Right lobe of liver (tissue), 6 donors: ENCODE results near the gene NLRP1. TPM values are rescaled to one million over a fixed set of nuclear protein-coding genes. Genes with fewer than 3 reads are reported as not detected.

Source experiments
- ATAC-seq, 4 donors: fragments of 200-7000 bp; cut with Tn5 transposase; one replicate each; pipeline ENCODE4 v1.9.1; 2020; ENCODE audit warnings: mild to moderate bottlenecking in 4 of 4, moderate library complexity in 4 of 4
- DNase-seq, 3 donors: peaks; one replicate each; pipeline ENCODE4 v3.0.0-alpha.2; 2020
- H3K27ac ChIP-seq, 3 donors: fragments of 200-600 bp; one replicate each; pipeline ENCODE4 v1.8.0; 2022
- H3K27me3 ChIP-seq, 2 donors: fragments of 200-600 bp; one replicate each; pipeline ENCODE4 v1.8.0; 2022
- H3K36me3 ChIP-seq, 4 donors: fragments of 200-600 bp; sonication (generic) in 1 of 4; one replicate each; pipeline versions ENCODE4 v1.5.1 to v1.8.0; 2017 to 2022; ENCODE audit warnings: control low read depth in 1 of 4
- H3K4me1 ChIP-seq, 4 donors: fragments of 200-600 bp; sonication (generic) in 1 of 4; one replicate each; pipeline versions ENCODE4 v1.5.1 to v1.8.0; 2017 to 2022; ENCODE audit warnings: control low read depth in 1 of 4
- H3K4me3 ChIP-seq, 3 donors: fragments of 200-600 bp; one replicate each; pipeline ENCODE4 v1.8.0; 2022
- H3K9me3 ChIP-seq, 4 donors: fragments of 200-600 bp; sonication (generic) in 1 of 4; one replicate each; pipeline versions ENCODE4 v1.5.1 to v1.8.0; 2017 to 2022; ENCODE audit warnings: control low read depth in 1 of 4
- CTCF ChIP-seq, 4 donors: fragments of 200-600 bp in 3 of 4; fragments of 450-650 bp in 1 of 4; IDR thresholded peaks; one replicate each; pipeline versions ENCODE4 v1.5.1 to v1.8.0; 2016 to 2022; ENCODE audit warnings: antibody characterized with exemption in 4 of 4, mild to moderate bottlenecking in 2 of 4
- POLR2A ChIP-seq: fragments of 450-650 bp; IDR thresholded peaks from one replicate; pipeline ENCODE4 v1.6.1; 2017; ENCODE audit warnings: antibody characterized with exemption, mild to moderate bottlenecking
- WGBS: methylation state at CpG from one replicate; pipeline ENCODE4 v1.1.6; 2018; ENCODE audit warnings: low coverage, low lambda C conversion rate; ENCODE audit not compliant: insufficient coverage; ENCODE audit errors: missing lambda C conversion rate; 5-methylcytosine and 5-hydroxymethylcytosine counted together
- intact Hi-C, 2 donors: fragments of 100-400 bp; cut with DNase I; formaldehyde crosslinking; loops; one replicate each; pipeline versions ENCODE4 v1.11.2 to v1.14.1; 2022
- total RNA-seq, 6 experiments: library from RNA; depleted of rRNA in 2 of 6; stranded (reverse); fragments of >200 nt in 2 of 6; fragmentation: NEBNext Ultra II Directional in 3 of 6; extraction: Animal tissue kit (Norgen Biotek cat#: 25700) in 3 of 6; gene quantifications; one replicate each; pipeline versions ENCODE4 v1.1.0 to v1.2.4, GENCODE V29; 2016 to 2023
- donor health status: DM: no; HTN: yes; CAD: no.
- donor health status: DM: no; HTN: no; CAD: no.
- donor health status: DM: no; HTN: no; CAD: no.
- donor health status: DM: no; HTN: yes; CAD: no.
- donor health status: DM: no; HTN: yes; CAD: no.

NLRP1 gene
- total RNA-seq, 6 experiments from 2014 or later = 2.5 to 4.7 (median 3.3) TPM

- ATAC-seq = no peak
- H3K36me3 ChIP-seq = no peaks in the 10 kb centered on the region
- H3K27ac ChIP-seq = no peak overlapping the region
- TF ChIP-seq CTCF (IDR thresholded peaks at IDR 0.05) (no peak), POLR2A (no peak)
- intact Hi-C loops = no loop called here
- WGBS = no CpG with 5 or more reads among the region's 8 CpGs
- no peak for DNase-seq
- no peaks in the 10 kb centered on the region for H3K27me3 ChIP-seq
- no peak overlapping the region for H3K4me3 ChIP-seq
- no peaks in the 10 kb centered on the region for H3K4me1 ChIP-seq
- H3K9me3 ChIP-seq = no peaks in the 10 kb centered on the region
Measured at GRCh38 chr17:5539286-5539685, 45.0 kb downstream of the NLRP1 start.

GRCh38 chr17:5536866-5537650 is 47.3 kb downstream of the NLRP1 start:
- Histone ChIP-seq H3K36me3 (no peaks in the 10 kb centered on the region), H3K9me3 (no peaks in the 10 kb centered on the region), H3K27ac (no peak overlapping the region), H3K4me3 (no peak overlapping the region), H3K4me1 (no peaks in the 10 kb centered on the region), H3K27me3 (no peaks in the 10 kb centered on the region)
- TF ChIP-seq POLR2A (no peak), CTCF (IDR thresholded peaks at IDR 0.05) (no peak)
- DNase-seq (no peak), ATAC-seq (no peak)
- WGBS = 60% methylated on average over 4 of the region's 11 CpGs
- intact Hi-C loops = no loop called here

- H3K4me1 ChIP-seq = no peaks in the 10 kb centered on the region
- intact Hi-C loops = no loop called here
- ATAC-seq = no peak
- H3K36me3 ChIP-seq = no peaks in the 10 kb centered on the region
- no peak for DNase-seq
- H3K27ac ChIP-seq = no peak overlapping the region
- no peak overlapping the region for H3K4me3 ChIP-seq
- no peak for TF ChIP-seq POLR2A
- TF ChIP-seq CTCF (IDR thresholded peaks at IDR 0.05) = no peak
- no peaks in the 10 kb centered on the region for H3K27me3 ChIP-seq
- WGBS = 25% methylated on average over 1 of the region's 2 CpGs
- no peaks in the 10 kb centered on the region for H3K9me3 ChIP-seq
Measured at GRCh38 chr17:5535436-5535835, 48.9 kb downstream of the NLRP1 start.

- Histone ChIP-seq H3K27ac (no peak overlapping the region), H3K4me3 (no peak overlapping the region), H3K9me3 (no peaks in the 10 kb centered on the region), H3K4me1 (no peaks in the 10 kb centered on the region), H3K36me3 (no peaks in the 10 kb centered on the region), H3K27me3 (no peaks in the 10 kb centered on the region)
- intact Hi-C loops = no loop called here
- ATAC-seq (peak in 1 of 4 donors; percentile 7), DNase-seq (no peak)
- TF ChIP-seq POLR2A (no peak), CTCF (IDR thresholded peaks at IDR 0.05) (no peak)
- WGBS = no CpG with 5 or more reads among the region's 18 CpGs
Measured at GRCh38 chr17:5533486-5534315, 50.6 kb downstream of the NLRP1 start.
